ENCODE data around the gene PRKRIP1. TPM values are rescaled to one million over a fixed set of nuclear protein-coding genes. Genes with fewer than 3 reads are reported as not detected.

The PRKRIP1 gene
- total and polyA plus RNA-seq, 2 donors from 2014 or later, result 20.8 to 25.9 TPM

- Histone ChIP-seq H3K9ac (ENCODE audit: low read length in 3 of 3) (no peak overlapping the region), H3K4me3 (ENCODE audit: low read length in 3 of 3) (no peak overlapping the region), H3K36me3 (ENCODE audit: control insufficient read depth in 2 of 3, insufficient read depth in 3 of 3, low read length in 3 of 3) (peaks cover 0 to 7% (median 0%) of the 10 kb centered on the region in 3 donors), H3K4me1 (ENCODE audit: control insufficient read depth in 2 of 3, insufficient read depth in 2 of 3, low read depth in 1 of 3, low read length in 3 of 3) (peaks cover 0 to 2% (median 0%) of the 10 kb centered on the region in 3 donors), H3K9me3 (ENCODE audit: control insufficient read depth in 2 of 3, insufficient read depth in 1 of 3, low read length in 3 of 3) (no peaks in the 10 kb centered on the region), H3K27ac (ENCODE audit: low read depth in 2 of 2, low read length in 2 of 2) (no peak overlapping the region), H3K27me3 (ENCODE audit: control insufficient read depth, insufficient read depth, low read length) (no peaks in the 10 kb centered on the region)
- TF ChIP-seq, protein P1, sequence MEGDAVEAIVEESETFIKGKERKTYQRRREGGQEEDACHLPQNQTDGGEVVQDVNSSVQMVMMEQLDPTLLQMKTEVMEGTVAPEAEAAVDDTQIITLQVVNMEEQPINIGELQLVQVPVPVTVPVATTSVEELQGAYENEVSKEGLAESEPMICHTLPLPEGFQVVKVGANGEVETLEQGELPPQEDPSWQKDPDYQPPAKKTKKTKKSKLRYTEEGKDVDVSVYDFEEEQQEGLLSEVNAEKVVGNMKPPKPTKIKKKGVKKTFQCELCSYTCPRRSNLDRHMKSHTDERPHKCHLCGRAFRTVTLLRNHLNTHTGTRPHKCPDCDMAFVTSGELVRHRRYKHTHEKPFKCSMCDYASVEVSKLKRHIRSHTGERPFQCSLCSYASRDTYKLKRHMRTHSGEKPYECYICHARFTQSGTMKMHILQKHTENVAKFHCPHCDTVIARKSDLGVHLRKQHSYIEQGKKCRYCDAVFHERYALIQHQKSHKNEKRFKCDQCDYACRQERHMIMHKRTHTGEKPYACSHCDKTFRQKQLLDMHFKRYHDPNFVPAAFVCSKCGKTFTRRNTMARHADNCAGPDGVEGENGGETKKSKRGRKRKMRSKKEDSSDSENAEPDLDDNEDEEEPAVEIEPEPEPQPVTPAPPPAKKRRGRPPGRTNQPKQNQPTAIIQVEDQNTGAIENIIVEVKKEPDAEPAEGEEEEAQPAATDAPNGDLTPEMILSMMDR (IDR thresholded peaks at IDR 0.05; ENCODE audit: borderline replicate concordance, extremely low read depth, insufficient read depth), result no peak
- DNase-seq (no peak), FAIRE-seq (no peak)
- intact Hi-C loops (cut with DNase I), result no loop called here
These were observed 9.1 kb upstream of the PRKRIP1 start for GRCh38 chr7:102387064-102387463.

DNA sequence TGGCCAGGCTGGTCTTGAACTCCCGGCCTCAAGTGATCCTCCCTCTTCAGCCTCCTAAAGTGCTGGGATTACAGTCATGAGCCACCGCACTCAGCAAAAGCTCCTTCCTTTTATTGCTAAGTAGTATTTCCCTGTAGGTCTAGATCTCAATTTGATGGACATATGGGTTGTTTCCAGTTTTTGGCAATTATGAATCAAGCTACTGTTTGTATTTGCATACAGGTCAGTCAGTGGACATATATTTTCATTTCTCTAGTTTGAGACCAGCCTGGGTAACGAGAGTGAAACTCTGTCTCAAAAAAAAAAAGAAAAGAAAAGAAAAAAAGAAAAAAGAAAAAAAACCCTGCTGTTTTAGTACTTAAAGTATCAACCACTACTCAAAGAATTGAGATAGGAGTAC lies 6.4 kb upstream of the PRKRIP1 start:
- DNase-seq (no peak), FAIRE-seq (no peak)
- Histone ChIP-seq H3K9me3 (ENCODE audit: control insufficient read depth in 2 of 3, insufficient read depth in 1 of 3, low read length in 3 of 3) (no peaks in the 10 kb centered on the region), H3K36me3 (ENCODE audit: control insufficient read depth in 2 of 3, insufficient read depth in 3 of 3, low read length in 3 of 3) (peaks cover 0 to 9% (median 2%) of the 10 kb centered on the region in 3 donors), H3K4me1 (ENCODE audit: control insufficient read depth in 2 of 3, insufficient read depth in 2 of 3, low read depth in 1 of 3, low read length in 3 of 3) (peaks cover 0 to 2% (median 0%) of the 10 kb centered on the region in 3 donors), H3K9ac (ENCODE audit: low read length in 3 of 3) (no peak overlapping the region), H3K27me3 (ENCODE audit: control insufficient read depth, insufficient read depth, low read length) (no peaks in the 10 kb centered on the region), H3K27ac (ENCODE audit: low read depth in 2 of 2, low read length in 2 of 2) (no peak overlapping the region), H3K4me3 (ENCODE audit: low read length in 3 of 3) (no peak overlapping the region)
- intact Hi-C loops (cut with DNase I), result loop anchor here (5.0 kb wide), 1 partner anchor 113 kb away; no protein-coding TSS in a partner anchor
- TF ChIP-seq, protein P1 (IDR thresholded peaks at IDR 0.05; ENCODE audit: borderline replicate concordance, extremely low read depth, insufficient read depth), result no peak

GRCh38 chr7:102390697-102391484 lies 5.3 kb upstream of the PRKRIP1 start:
- Histone ChIP-seq H3K27ac (ENCODE audit: low read depth in 2 of 2, low read length in 2 of 2) (no peak overlapping the region), H3K27me3 (ENCODE audit: control insufficient read depth, insufficient read depth, low read length) (no peaks in the 10 kb centered on the region), H3K36me3 (ENCODE audit: control insufficient read depth in 2 of 3, insufficient read depth in 3 of 3, low read length in 3 of 3) (peaks cover 0 to 9% (median 2%) of the 10 kb centered on the region in 3 donors), H3K9ac (ENCODE audit: low read length in 3 of 3) (no peak overlapping the region), H3K4me3 (ENCODE audit: low read length in 3 of 3) (no peak overlapping the region), H3K4me1 (ENCODE audit: control insufficient read depth in 2 of 3, insufficient read depth in 2 of 3, low read depth in 1 of 3, low read length in 3 of 3) (peaks cover 0 to 5% (median 0%) of the 10 kb centered on the region in 3 donors), H3K9me3 (ENCODE audit: control insufficient read depth in 2 of 3, insufficient read depth in 1 of 3, low read length in 3 of 3) (no peaks in the 10 kb centered on the region)
- intact Hi-C loops (cut with DNase I), result loop anchor here (5.0 kb wide), 1 partner anchor 114 kb away; no protein-coding TSS in a partner anchor
- TF ChIP-seq, protein P1 (IDR thresholded peaks at IDR 0.05; ENCODE audit: borderline replicate concordance, extremely low read depth, insufficient read depth), result peak; percentile 93
- no peak for FAIRE-seq
- peak; percentile 86 to 90 (median 89) for DNase-seq

All from kidney (tissue), 14 donors.